GM23338 (cell line): Measurements from ENCODE around the gene ANKRD6.

Experiments used
- CREB1 ChIP-seq: fragments of 250-450 bp; sonication (Bioruptor Pico); IDR thresholded peaks from 2 replicates; pipeline ENCODE4 v1.5.0; 2020; ENCODE audit warnings: low read depth, mild to moderate bottlenecking, moderate library complexity
- ETS1 ChIP-seq: IDR thresholded peaks from 2 replicates; pipeline ENCODE4 v1.6.1; 2016; ENCODE audit warnings: antibody characterized with exemption
- EZH2 ChIP-seq: fragments of 200-600 bp; sonication (generic); IDR thresholded peaks from one replicate; pipeline ENCODE4 v1.8.0; 2017; ENCODE audit warnings: antibody characterized with exemption, mild to moderate bottlenecking, low read depth; ENCODE audit not compliant: unreplicated experiment
- EZH2phosphoT487 ChIP-seq: fragments of 200-600 bp; sonication (generic); IDR thresholded peaks from one replicate; pipeline ENCODE4 v1.8.1; 2018; ENCODE audit warnings: antibody characterized with exemption; ENCODE audit not compliant: unreplicated experiment
- JUNB ChIP-seq: IDR thresholded peaks from one replicate; pipeline ENCODE4 v1.6.1; 2016; ENCODE audit warnings: antibody characterized with exemption; ENCODE audit not compliant: unreplicated experiment
- POLR2AphosphoS5 ChIP-seq: IDR thresholded peaks from 2 replicates; pipeline ENCODE4 v1.6.1; 2016; ENCODE audit warnings: antibody characterized with exemption, low read depth
- REST ChIP-seq: IDR thresholded peaks from one replicate; pipeline ENCODE4 v1.6.1; 2018; ENCODE audit warnings: antibody characterized with exemption; ENCODE audit not compliant: unreplicated experiment
- STAT1 ChIP-seq: IDR thresholded peaks from one replicate; pipeline ENCODE4 v1.6.1; 2016; ENCODE audit warnings: antibody characterized with exemption; ENCODE audit not compliant: unreplicated experiment
- TF ChIP-seq, protein P1 (sequence below), 2 experiments: fragments of 200-600 bp in 1 of 2; sonication (generic) in 1 of 2; conservative IDR thresholded peaks; 2 replicates each; pipeline versions ENCODE4 v1.5.1 to v1.6.1; 2016 to 2017; ENCODE audit warnings: antibody characterized with exemption in 2 of 2, low read depth in 2 of 2, mild to moderate bottlenecking in 2 of 2, moderate library complexity in 1 of 2
- TF ChIP-seq, protein P2 (sequence below): fragments of 250-450 bp; sonication (Bioruptor Pico); IDR thresholded peaks from 2 replicates; pipeline ENCODE4 v1.5.0; 2020; ENCODE audit warnings: mild to moderate bottlenecking, moderate library complexity

- TF ChIP-seq, protein P1, sequence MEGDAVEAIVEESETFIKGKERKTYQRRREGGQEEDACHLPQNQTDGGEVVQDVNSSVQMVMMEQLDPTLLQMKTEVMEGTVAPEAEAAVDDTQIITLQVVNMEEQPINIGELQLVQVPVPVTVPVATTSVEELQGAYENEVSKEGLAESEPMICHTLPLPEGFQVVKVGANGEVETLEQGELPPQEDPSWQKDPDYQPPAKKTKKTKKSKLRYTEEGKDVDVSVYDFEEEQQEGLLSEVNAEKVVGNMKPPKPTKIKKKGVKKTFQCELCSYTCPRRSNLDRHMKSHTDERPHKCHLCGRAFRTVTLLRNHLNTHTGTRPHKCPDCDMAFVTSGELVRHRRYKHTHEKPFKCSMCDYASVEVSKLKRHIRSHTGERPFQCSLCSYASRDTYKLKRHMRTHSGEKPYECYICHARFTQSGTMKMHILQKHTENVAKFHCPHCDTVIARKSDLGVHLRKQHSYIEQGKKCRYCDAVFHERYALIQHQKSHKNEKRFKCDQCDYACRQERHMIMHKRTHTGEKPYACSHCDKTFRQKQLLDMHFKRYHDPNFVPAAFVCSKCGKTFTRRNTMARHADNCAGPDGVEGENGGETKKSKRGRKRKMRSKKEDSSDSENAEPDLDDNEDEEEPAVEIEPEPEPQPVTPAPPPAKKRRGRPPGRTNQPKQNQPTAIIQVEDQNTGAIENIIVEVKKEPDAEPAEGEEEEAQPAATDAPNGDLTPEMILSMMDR (conservative IDR thresholded peaks at IDR 0.05; ENCODE audit: low read depth in 2 of 2) = no peak
- TF ChIP-seq POLR2AphosphoS5 (no peak), EZH2 (peak; percentile 13), EZH2phosphoT487 (no peak), STAT1 (no peak), ETS1 (no peak), REST (no peak), JUNB (no peak), CREB1 (CRISPR knock-in tag) (no peak)
- TF ChIP-seq, protein P2, sequence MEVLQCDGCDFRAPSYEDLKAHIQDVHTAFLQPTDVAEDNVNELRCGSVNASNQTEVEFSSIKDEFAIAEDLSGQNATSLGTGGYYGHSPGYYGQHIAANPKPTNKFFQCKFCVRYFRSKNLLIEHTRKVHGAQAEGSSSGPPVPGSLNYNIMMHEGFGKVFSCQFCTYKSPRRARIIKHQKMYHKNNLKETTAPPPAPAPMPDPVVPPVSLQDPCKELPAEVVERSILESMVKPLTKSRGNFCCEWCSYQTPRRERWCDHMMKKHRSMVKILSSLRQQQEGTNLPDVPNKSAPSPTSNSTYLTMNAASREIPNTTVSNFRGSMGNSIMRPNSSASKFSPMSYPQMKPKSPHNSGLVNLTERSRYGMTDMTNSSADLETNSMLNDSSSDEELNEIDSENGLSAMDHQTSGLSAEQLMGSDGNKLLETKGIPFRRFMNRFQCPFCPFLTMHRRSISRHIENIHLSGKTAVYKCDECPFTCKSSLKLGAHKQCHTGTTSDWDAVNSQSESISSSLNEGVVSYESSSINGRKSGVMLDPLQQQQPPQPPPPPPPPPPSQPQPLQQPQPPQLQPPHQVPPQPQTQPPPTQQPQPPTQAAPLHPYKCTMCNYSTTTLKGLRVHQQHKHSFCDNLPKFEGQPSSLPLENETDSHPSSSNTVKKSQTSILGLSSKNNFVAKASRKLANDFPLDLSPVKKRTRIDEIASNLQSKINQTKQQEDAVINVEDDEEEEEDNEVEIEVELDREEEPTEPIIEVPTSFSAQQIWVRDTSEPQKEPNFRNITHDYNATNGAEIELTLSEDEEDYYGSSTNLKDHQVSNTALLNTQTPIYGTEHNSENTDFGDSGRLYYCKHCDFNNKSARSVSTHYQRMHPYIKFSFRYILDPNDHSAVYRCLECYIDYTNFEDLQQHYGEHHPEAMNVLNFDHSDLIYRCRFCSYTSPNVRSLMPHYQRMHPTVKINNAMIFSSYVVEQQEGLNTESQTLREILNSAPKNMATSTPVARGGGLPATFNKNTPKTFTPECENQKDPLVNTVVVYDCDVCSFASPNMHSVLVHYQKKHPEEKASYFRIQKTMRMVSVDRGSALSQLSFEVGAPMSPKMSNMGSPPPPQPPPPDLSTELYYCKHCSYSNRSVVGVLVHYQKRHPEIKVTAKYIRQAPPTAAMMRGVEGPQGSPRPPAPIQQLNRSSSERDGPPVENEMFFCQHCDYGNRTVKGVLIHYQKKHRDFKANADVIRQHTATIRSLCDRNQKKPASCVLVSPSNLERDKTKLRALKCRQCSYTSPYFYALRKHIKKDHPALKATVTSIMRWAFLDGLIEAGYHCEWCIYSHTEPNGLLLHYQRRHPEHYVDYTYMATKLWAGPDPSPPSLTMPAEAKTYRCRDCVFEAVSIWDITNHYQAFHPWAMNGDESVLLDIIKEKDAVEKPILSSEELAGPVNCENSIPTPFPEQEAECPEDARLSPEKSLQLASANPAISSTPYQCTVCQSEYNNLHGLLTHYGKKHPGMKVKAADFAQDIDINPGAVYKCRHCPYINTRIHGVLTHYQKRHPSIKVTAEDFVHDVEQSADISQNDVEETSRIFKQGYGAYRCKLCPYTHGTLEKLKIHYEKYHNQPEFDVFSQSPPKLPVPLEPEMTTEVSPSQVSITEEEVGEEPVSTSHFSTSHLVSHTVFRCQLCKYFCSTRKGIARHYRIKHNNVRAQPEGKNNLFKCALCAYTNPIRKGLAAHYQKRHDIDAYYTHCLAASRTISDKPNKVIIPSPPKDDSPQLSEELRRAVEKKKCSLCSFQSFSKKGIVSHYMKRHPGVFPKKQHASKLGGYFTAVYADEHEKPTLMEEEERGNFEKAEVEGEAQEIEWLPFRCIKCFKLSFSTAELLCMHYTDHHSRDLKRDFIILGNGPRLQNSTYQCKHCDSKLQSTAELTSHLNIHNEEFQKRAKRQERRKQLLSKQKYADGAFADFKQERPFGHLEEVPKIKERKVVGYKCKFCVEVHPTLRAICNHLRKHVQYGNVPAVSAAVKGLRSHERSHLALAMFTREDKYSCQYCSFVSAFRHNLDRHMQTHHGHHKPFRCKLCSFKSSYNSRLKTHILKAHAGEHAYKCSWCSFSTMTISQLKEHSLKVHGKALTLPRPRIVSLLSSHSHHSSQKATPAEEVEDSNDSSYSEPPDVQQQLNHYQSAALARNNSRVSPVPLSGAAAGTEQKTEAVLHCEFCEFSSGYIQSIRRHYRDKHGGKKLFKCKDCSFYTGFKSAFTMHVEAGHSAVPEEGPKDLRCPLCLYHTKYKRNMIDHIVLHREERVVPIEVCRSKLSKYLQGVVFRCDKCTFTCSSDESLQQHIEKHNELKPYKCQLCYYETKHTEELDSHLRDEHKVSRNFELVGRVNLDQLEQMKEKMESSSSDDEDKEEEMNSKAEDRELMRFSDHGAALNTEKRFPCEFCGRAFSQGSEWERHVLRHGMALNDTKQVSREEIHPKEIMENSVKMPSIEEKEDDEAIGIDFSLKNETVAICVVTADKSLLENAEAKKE = no peak
Observed at GRCh38 chr6:89410788-89411144, 22.2 kb upstream of the ANKRD6 start.
